HG02759 (cell line): ENCODE measurements around the gene SSX2IP.
"Not testable (repeated sequence)": the region's sequence is repeated elsewhere in the genome, so short reads cannot be mapped to it uniquely, and the experiment has no call there.

Experiments
- ATAC-seq: cut with Tn5 transposase; IDR thresholded peaks from one replicate; pipeline ENCODE4 v1.9.1; 2021; ENCODE audit warnings: mild to moderate bottlenecking, moderate library complexity; ENCODE audit not compliant: unreplicated experiment

The SSX2IP gene

DNA sequence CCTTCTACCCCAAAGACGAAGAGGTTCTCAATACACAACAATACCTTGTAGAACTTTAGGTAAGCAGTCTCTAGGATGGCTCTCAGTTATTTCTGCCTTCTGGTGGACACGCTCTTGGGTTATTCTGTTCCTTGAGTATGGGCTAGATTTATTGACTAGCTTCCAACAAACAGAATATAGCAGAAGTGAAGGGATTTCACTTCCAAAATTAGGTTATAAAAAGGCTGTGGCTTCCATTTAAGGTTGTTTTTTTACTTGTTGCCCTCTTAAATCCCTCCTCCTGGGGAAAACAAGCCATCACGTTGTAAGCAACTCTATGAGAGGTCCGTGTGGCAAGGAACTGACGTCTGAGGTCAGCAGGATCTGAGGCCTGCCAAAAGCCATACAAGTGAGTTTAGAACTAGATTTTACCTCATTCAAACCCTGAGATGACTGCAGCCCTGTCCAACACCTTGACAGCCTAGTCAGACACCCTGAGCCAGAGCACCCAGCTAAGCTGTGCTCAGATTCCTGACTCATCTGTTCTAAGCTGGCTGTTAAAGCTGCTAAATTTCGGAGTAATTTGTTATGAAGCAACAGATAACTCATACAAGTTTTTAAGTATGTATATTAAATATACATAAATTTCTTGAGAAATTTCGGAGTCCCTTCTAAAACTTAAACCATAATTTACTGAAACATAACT is 12.7 kb downstream of the SSX2IP start:
- no peak for ATAC-seq

DNA sequence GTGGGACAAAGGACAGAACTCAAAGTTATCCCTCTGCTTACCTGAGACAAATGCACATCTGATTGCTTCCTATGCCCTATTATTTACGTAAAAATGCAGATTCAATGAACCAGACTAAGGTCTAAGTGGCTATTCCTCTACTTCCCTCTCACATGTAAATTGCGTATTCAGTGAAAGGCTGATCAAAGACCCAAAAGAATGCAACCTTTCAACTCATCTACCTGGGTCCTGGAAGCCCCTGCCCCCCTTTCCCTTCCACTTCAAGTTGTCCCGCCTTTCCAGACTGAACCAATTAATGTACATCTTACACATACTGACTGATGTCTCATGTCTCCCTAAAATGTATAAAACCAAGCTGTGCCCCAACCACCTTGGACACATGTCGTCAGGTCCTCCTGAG is 14.6 kb downstream of the SSX2IP start:
- ATAC-seq: no peak

DNA sequence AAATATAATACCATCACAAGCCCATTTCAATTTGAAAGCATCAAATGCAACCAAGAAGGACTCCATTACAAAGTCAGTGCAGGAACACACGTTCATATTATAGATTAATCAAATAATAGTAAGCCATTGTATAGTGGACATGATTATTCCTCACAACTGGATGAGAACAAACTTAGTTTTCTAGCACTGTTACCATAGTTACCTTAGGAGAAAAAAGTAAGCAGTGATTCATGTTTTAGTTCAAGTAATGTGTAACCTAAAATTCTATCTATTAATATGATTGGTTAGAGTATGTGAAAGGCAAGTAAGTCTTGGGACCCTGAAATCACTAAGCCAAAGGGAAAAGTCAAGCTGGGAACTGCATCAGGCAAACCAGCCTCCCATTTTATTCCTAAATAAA is 15.2 kb downstream of the SSX2IP start:
- no peak for ATAC-seq

DNA sequence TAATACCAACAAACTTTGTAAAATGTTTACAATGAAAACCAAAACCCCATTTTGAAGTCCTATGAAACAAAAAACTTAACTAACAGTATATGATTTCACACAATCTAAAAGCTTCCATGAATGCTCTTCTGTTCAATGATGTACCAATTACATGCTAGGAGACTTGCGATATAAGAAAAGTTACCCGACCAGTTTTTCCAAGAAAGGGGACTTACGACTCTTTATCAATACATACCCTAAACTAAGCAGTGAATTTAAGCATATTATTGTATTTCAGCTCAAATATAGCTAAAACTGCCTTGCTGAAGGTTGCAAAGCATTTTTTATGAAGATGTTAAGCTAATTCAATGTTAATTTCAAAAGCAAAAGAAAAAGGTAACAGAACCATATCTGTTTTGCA is 15.6 kb downstream of the SSX2IP start:
- no peak for ATAC-seq

DNA sequence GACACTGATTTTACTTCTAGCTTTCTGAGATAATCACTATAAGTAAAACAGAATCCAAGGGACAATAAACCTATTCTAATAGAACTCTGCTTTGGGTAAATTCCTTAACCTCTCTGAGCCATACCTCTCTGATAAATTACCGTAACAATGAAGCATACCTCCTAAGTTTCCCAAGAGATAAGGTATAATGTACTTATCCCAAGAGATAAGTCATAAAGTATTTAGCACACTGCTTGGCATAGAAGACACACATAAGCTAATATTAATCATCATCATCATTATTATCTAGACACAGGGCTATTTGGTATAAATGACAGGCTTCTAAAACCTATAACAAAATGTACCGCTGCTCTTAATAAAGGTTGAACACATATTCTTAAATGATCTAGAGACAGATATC is 16.2 kb downstream of the SSX2IP start:
- ATAC-seq: no peak

DNA sequence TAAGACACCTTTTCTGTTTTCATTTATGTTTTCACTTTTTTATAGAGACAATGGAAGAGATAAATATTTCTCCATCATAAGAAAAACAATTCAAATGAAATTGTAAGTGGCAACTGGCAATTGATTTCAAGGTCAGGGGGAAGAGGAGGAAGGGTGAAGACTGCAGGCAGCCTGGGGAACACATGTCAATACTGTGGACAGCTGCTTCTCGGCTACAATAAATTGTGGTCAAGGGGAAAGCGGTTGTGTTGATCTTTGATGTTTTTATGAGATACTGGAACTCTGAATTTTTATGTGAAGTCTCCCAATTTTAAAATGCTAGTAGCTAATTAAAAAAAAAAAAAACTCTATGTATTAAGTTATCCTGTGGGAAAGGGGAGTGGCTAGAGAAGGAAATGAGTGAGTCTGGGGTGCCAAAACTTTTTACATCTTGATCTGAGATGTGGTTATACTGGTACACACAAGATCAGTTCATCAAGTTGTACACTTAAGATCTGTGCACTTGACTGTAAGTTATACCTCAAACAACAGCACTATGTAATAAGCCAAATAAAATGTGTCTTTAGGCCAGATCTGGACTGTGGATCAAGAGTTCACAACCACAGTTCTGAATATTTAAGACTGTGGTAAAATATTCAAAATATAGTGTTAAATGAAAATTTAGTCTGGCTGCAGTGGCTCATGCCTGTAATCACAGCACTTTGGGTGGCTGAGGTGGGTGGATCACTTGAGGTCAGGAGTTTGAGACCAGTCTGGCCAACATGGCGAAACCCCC is 18.0 kb downstream of the SSX2IP start:
- ATAC-seq: no peak

DNA sequence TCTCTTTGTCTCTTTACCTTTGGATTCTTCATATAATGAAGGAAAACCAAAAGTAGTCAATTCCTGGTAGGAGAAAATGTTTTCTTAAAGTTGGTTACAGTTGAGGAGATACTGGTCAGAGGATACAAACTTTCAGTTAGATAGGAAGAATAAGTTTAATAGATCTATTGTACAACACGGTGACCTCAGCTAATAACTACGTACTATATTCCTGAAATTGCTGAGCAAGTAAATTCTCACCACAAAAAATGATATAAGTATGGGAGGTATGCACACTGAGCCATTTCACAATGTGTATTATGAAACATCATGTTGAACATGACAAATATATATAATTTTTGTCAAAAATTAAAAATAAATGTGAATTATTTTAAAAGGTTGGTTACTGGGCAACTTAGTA is 20.4 kb downstream of the SSX2IP start:
- ATAC-seq: no peak

DNA sequence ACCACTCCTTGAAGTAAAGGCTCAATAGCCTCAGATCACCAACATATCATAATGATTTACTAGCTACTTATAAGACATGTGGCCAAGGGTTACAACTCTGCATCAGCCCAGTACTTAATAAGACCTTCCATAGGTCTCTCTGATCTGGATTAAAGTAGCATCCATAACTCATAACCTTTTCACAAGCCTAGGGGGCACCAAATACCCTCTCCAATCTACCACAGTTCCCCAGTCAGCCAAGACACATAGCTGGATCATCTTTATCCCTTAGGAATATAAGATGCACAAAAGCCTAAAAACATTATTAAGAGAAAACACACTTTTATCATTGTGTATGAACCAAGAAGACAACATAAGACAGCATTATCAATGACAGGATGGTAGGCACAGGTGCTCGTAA is 22.1 kb downstream of the SSX2IP start:
- no peak for ATAC-seq

DNA sequence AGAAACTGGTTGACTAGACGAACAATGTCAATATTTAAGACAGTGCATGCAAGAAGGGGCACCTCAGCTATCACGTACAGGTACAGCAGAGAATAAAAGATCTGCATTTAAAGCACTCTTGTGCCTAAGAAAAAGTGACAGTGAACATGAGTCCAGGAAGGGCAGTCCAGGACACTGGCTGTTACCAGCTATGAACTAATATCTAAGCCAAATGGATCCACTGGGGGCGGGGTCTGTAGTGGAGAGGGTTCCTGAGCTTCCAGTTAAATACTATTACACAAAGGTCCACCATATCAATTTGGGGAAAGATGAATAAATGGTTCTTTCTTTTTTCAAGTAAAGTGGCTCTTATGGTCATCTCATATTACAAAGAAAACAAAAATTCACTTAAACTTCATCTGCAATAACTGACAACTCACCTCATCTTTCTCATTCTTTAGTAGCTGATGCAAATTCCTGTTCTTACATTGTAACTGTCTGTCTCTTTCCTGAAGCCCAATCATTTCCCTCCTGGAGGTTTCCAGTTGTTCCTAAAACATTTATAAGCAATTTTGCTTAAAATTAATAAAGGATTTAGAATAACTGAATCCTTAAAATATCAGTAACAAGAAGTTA is 24.5 kb downstream of the SSX2IP start:
- no peak for ATAC-seq

DNA sequence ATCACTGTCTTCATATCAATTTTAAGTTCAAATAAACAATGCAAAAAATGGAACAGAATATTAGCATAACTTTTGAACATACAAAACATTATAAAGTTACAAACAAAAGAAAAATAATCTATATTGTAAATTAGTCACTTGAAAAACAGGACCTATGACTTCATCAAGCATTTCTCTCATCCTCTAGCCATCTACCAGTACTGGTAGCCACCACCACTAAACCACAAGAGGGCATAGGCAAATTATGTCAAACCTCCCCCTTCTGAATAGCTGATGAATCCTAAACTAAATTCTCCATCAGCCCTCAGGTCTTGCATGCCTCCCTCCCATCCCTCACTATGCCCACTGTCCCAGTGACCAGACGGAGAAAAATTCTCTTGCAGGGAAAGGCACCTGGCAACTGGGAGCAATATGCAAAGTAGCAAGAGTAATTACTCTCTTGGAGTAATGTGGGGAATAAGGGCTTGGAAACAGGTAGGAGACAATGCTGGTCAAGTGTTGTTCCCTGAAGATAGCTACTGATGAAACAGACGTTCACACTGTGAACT is 37.1 kb downstream of the SSX2IP start:
- ATAC-seq: no peak

DNA sequence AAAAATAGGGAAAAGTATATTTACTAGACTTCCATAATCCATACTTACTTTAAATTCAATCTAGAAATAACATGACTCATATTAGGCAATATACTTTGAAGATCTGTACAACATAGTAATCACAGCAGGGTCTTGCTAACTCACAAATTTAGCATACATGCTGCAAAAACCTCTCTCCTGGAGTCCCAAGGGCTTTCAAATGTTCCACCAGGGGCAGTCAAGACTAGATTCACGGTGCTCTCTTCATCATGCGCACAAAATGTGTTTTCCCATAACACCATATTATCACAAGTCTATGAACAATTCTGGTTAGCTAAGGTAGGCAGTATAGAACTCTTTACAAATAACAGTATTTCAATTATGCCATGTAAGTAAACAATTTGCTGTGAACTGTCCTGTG is 45.8 kb downstream of the SSX2IP start:
- ATAC-seq: no peak

DNA sequence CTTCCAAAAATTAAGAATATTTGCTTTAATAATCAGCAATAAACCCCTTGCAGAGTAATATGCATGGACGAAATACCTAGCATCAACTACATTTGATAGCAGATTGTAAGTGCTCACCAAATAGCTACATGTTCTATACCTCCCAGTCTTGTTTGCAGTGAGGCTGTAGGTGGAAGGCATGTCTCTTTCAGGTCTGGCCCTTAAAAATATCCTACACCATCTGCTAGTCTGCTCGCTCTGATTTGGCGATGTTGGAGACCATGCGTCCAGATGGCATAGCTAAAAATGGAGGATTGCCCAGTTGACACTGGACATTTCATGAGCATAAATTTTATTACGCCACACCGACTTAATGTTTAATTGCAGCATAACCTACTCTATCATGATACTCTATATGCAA is 47.1 kb downstream of the SSX2IP start:
- ATAC-seq: no peak

DNA sequence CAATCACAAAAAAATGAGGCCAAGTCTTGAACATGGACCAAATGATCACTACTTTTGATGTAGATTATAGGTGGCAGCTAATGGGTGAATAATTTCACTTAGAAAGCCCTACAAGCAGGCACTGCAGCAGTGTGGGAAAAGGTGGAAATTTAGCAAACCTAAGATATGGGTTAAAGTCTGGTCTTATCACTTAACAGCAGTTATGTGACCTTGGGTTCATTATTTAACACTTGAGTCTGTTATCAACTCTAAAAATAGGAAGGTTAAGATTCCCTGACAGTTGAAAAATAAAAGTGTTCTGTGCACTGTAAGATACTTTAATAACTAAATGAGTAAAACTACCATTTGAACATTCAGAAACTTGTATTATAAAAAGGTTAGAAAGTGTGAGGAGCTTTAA is 47.5 kb downstream of the SSX2IP start:
- ATAC-seq: no peak

DNA sequence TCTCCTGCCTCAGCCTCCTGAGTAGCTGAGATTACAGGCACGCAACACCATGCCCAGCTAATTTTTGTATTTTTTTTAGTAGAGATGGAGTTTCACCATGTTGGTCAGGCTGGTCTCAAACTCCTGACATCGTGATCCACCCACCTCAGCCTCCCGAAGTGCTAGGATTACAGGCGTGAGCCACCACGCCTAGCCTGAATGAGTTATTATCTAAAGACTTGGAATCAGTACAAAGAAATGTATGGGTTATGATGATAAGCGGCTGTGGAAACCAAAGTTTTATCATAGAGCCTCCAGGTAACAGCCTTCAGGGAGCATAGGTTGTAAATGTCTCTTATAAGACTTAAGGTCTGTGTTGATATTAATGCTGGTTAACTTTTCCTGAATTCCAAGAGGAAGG is 50.5 kb downstream of the SSX2IP start:
- ATAC-seq: not testable (repeated sequence)

DNA sequence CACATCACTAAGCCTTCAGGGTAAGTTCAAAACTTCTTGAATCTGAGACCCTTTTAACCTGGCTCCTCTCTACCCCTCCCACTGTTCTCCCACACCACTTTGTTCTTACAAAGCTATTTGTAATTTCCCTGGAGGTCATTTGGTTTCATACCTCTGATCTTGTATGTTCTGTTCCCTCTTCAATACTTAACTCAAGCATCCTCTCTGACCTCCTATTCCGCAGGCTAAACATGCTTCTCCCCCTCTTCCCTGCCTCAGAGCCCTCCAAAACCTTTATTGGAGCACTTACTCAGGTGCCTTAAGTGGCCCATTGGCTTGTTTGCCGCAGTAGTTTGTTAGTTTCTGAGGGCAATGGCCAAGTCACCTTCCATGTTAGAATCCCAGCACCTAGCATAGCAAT is 54.8 kb downstream of the SSX2IP start:
- ATAC-seq: no peak

DNA sequence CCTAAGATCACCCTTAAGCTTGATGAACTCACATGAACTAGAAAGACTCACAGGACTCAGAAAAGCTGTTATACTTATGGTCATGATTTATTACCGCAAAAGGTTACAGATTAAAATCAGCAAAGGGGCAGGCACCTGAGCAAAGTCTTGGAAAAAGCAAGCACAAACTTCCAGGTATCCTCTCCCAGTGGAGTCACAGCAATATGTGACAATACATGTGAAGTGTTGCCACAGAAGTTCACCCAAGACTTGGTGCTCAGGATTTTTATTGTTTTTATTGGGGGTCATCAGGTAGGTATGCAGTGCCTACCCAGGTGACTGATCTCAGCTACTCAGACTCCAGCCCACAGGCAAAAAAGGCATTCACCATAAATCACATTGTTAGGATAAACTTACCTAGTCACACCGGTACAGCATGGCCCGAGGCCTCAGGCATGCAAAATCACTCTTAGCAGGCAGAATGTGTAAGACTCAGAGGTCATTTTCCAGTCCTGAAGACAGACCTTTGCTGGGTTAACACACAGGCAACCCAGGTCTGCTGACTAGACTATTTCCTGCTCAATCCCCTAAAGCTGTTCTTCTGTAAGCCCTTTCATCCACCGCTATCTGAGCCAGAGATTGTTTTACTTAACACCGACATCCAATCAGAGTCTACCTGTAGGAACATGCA is 55.6 kb downstream of the SSX2IP start:
- no peak for ATAC-seq

DNA sequence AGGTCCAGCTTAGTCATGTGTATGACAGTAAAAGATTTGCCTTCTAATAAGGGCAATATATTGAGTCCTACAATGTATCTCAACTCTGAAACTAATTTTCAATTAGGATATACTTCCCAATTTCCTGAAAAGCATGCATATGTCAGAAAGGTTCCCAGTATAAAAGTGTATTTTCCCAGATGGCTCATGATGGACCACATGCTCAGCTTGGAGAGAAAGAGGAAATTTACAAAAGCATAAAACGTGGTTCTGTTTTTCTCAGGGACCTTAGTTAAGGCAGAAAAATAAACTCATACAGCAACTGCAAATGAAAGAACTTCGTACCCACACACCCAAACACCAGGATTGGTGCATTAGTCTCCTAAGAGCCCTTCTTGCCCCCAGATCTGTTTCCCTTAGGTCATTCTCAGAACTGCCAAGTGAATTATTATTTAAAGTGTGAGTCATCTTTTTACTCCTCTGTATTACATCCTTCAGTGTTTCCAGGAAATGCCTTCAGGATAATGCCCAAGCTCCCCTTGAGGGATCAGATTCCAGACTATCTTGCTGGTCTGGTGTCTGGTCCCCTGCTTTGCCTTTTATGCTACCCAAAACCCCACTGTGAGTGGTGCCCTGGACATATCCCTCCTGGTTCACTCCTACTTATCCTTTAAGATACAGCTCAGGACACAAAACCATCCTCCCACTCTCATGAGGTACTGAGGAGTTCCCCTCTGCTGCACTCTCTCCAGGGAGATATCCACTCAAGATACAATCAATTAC is 57.4 kb downstream of the SSX2IP start:
- ATAC-seq: peak; percentile 67

DNA sequence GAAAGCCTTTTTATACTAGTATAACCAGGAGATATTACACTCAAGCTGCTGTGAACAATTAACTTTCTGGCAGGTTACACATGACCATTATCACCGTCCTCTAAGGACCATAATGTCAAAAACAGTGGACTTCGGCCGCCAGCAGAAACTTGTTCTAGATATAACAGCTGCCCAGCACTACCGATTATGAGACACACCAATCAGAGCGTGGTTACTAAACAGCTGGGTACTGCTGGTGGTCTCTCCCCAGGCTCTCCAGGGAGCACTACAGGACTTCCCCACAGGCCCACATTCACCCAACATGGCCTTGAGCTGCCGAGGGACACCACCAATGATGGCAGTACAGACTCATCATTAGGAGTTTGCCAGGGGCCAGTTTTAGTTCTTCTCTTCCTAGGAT is 58.1 kb downstream of the SSX2IP start:
- no peak for ATAC-seq

DNA sequence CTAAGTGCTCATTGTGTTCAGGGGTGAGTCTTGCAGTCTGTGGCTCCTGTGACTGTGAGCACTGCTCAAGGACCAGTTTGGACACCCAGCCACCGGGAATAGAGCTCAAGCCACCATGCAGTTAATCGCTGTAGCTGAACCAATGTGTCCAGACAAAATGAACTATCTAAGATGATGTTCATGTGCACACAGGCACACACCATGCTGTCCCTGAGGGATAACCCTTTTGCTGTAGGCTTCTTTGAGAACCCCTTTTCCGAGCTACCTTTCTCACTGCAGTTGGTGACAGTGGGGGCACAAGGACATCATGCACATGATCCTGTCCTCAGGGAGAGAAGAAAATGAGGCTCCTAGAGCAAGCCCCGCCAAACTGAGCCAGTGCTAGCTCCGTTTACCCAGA is 65.4 kb downstream of the SSX2IP start:
- no peak for ATAC-seq

DNA sequence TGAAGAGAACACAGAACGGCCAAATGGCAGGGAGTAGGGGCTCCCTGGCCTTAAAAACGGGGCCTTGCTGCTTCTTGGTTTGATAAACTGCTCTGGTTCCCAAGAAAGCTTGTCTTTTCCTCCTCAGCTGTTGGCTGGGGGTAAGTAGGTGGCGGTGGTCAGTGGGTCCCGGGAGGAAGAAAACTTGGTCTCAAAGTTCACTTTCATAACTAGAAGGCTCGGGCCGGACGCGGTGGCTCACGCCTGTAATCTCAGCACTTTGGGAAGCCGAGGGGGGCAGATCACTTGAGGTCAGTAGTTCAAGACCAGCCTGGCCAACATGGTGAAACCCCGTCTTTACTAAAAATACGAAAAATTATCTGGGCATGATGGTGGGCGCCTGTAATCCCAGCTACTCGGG is 68.7 kb downstream of the SSX2IP start:
- no peak for ATAC-seq
